ENCODE results near the gene GPD2.

DNA sequence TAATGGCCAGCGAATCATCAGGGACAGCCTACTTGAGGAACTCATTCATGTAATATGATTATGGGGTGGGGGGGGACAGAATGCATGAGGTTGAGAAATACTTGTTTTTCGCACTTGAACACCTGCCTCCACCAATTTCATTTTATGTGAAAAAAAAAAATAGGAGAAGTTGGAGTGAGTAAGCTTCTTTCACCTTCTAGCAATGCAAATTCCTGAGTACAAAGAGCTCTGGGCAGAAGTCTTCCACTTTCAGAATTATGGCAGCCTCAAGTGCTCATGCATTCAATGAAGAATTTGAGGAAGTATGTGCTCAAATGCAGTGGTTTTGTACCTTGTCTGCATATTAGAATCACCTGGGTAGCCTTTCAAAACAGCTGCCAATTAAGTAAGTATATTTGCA, 40.1 kb upstream of the GPD2 start:
- TF ChIP-seq, protein P1, sequence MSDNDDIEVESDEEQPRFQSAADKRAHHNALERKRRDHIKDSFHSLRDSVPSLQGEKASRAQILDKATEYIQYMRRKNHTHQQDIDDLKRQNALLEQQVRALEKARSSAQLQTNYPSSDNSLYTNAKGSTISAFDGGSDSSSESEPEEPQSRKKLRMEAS (IDR thresholded peaks at IDR 0.05) = no peak
- TF ChIP-seq CTCF (IDR thresholded peaks at IDR 0.05; ENCODE audit: control extremely low read depth in 1 of 3, insufficient read depth in 1 of 3, low read depth in 1 of 3, low read length in 3 of 3) (no peak), POLR2A (IDR thresholded peaks at IDR 0.05; ENCODE audit: control extremely low read depth in 1 of 2, low read depth in 2 of 2, low read length in 2 of 2) (no peak), RBBP5 (IDR thresholded peaks at IDR 0.05; ENCODE audit: borderline replicate concordance, low read depth, low read length) (no peak)

All from H1 (cell line).